Spleen (tissue), 11 donors: Measurements from ENCODE around the gene SMARCAL1. TPM values are rescaled to one million over a fixed set of nuclear protein-coding genes. Genes with fewer than 3 reads are reported as not detected.

Source experiments
- DNase-seq: peaks from one replicate; pipeline ENCODE4 v3.0.0-alpha.2; 2020
- H3K27ac ChIP-seq, 8 donors: fragments of 200-600 bp; sonication (generic) in 7 of 8; 1 replicate in 4 of 8; 2 replicates in 4 of 8; pipeline versions ENCODE4 v1.5.0 to v1.8.0; 2016 to 2021; ENCODE audit warnings: inconsistent platforms in 4 of 8, mild to moderate bottlenecking in 4 of 8, moderate library complexity in 1 of 8
- H3K27me3 ChIP-seq, 7 donors: fragments of 200-600 bp; sonication (generic) in 6 of 7; replicated peaks in 1 of 7; 1 replicate in 4 of 7; 2 replicates in 3 of 7; pipeline versions ENCODE4 v1.5.0 to v1.8.0; 2016 to 2021; ENCODE audit warnings: inconsistent platforms in 3 of 7, mild to moderate bottlenecking in 1 of 7
- H3K36me3 ChIP-seq, 6 donors: fragments of 200-600 bp; sonication (generic) in 5 of 6; 1 replicate in 4 of 6; 2 replicates in 2 of 6; pipeline versions ENCODE4 v1.5.0 to v1.8.0; 2016 to 2021; ENCODE audit warnings: inconsistent platforms in 2 of 6
- H3K4me1 ChIP-seq, 6 donors: fragments of 200-600 bp; sonication (generic) in 5 of 6; 1 replicate in 3 of 6; 2 replicates in 3 of 6; pipeline versions ENCODE4 v1.5.0 to v1.8.0; 2016 to 2021; ENCODE audit warnings: inconsistent platforms in 3 of 6
- H3K4me3 ChIP-seq, 8 donors: fragments of 200-600 bp; sonication (generic) in 7 of 8; 1 replicate in 4 of 8; 2 replicates in 4 of 8; pipeline versions ENCODE4 v1.5.0 to v1.8.0; 2016 to 2021; ENCODE audit warnings: inconsistent platforms in 4 of 8, mild to moderate bottlenecking in 4 of 8, moderate library complexity in 2 of 8
- H3K9me3 ChIP-seq, 8 donors: fragments of 200-600 bp; sonication (generic) in 7 of 8; 1 replicate in 4 of 8; 2 replicates in 4 of 8; pipeline versions ENCODE4 v1.5.0 to v1.8.0; 2016 to 2021; ENCODE audit warnings: inconsistent platforms in 4 of 8
- POLR2A ChIP-seq, 3 donors: fragments of 450-650 bp; IDR thresholded peaks; one replicate each; pipeline ENCODE4 v1.5.1; 2017; ENCODE audit warnings: antibody characterized with exemption in 3 of 3, mild to moderate bottlenecking in 1 of 3
- POLR2AphosphoS5 ChIP-seq, 3 donors: sonication (generic); formaldehyde crosslinking; IDR thresholded peaks; one replicate each; pipeline ENCODE4 v1.5.1; 2017; ENCODE audit warnings: antibody characterized with exemption in 3 of 3
- WGBS, 5 donors: extraction: QIAGEN DNeasy Blood & Tissue Kit in 3 of 5; methylation state at CpG; one replicate each; pipeline versions ENCODE4 v1.1.5 to v1.1.7; 2013 to 2018; 5-methylcytosine and 5-hydroxymethylcytosine counted together
- intact Hi-C: fragments of 100-400 bp; cut with DNase I; formaldehyde crosslinking; loops from one replicate; pipeline ENCODE4 v1.15.0; 2023; ENCODE audit warnings: low total_unique reads
- polyA plus RNA-seq, 3 donors: library from polyadenylated mRNA; stranded (reverse); fragments of 200-250 nt; gene quantifications; one replicate each; pipeline ENCODE4 v1.2.1, GENCODE V29; 2013
- total RNA-seq, 7 donors: library from RNA; depleted of rRNA in 3 of 7; stranded (reverse); fragments of >200 nt in 3 of 7; fragmentation: NEBNext Ultra II Directional in 4 of 7; extraction: Animal tissue kit (Norgen Biotek cat#: 25700) in 4 of 7; gene quantifications; one replicate each; pipeline versions ENCODE4 v1.1.0 to v1.2.1, GENCODE V29; 2016 to 2021
- TF ChIP-seq, protein P1 (sequence below), 11 experiments: fragments of 200-600 bp in 7 of 11; fragments of 450-650 bp in 4 of 11; sonication (generic) in 4 of 11; IDR thresholded peaks in 8 of 11; conservative IDR thresholded peaks in 3 of 11; 1 replicate in 7 of 11; 2 replicates in 4 of 11; pipeline versions ENCODE4 v1.4.0 to v1.8.0; 2016 to 2021; ENCODE audit warnings: antibody characterized with exemption in 11 of 11, inconsistent platforms in 4 of 11, mild to moderate bottlenecking in 1 of 11
- donor health status: healthy with polysubstance abuse.
- donor health status: DM: no; HTN: no; CAD: no; lungs with moderate emphysema.
- donor health status: DM: no; HTN: no; CAD: no.
- donor health status: Bipolar disorder and iron deficiency.
- donor health status: healthy.
- donor health status: DM: no; HTN: no; CAD: no.
- donor health status: DM: yes; HTN: yes; CAD: no.

SMARCAL1 gene
- total and polyA plus RNA-seq, 10 donors, result 7.3 to 34.9 (median 24.6) TPM

DNA sequence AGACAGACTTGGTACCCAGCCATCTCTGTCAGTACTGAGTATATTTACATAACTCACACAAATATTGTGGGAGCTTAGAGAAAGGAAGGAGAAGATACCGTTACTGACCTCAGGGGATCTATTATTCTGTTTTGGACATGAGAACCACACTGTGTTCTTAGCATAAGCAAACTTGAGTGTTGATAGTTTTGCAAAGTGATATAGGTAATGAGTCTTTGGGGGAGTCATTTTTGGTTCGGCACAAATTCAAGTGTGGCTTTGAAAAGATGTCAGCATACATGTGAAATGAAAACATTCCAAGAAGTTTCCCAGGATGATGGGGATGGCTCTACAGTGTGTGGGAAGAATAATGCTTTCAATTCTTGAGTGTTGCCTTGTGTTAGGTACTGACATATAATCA lies 24.1 kb downstream of the SMARCAL1 start:
- WGBS, 5 donors, result 88 to 96% (median 90%) methylated on average over 2 of the region's 2 CpGs
- intact Hi-C loops, result no loop called here
- peaks cover 2 to 100% (median 86%) of the 10 kb centered on the region in 6 donors for H3K36me3 ChIP-seq

DNA sequence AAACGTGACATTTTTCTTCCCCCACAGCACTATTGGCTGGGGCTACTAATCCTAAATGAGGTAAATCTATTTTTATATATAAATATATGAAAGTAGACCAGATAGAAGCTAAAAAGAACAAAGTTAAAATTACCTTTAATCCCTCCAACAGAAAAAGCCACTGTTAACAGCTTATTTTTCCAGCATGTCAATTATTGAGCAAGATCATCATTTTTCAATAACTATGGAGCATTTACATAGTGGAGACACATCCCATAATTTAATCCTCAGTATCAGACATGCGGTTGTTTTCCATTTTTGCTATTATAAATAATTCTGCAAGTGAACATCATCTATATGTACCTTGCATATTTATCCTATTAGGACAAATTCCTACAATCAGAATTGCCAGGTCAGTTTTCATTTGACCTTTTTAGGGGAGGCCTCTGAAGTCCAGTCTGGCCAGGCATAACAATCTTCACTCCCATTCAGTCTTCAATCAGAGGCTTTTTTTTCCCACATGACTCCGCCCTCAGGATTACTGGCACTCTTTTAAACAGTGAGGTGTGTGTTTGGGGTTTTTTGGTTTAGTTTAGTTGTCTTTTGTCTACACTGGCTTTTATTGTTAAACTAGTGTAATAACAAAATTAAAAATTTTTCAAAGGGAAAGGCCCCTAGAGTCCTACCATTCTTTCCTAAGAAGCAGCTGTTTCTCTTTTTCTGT lies 29.2 kb downstream of the SMARCAL1 start:
- intact Hi-C loops, result no loop called here
- WGBS, 5 donors, result 79 to 99% (median 94%) methylated on average over 3 of the region's 3 CpGs
- Histone ChIP-seq H3K4me1 (no peaks in the 10 kb centered on the region), H3K36me3 (peaks cover 2 to 100% (median 61%) of the 10 kb centered on the region in 6 donors), H3K4me3 (no peak overlapping the region), H3K9me3 (no peaks in the 10 kb centered on the region), H3K27ac (no peak overlapping the region), H3K27me3 (no peaks in the 10 kb centered on the region)
- no peak for TF ChIP-seq POLR2A (IDR thresholded peaks at IDR 0.05)
- TF ChIP-seq POLR2AphosphoS5 (IDR thresholded peaks at IDR 0.05), result no peak
- TF ChIP-seq, protein P1, sequence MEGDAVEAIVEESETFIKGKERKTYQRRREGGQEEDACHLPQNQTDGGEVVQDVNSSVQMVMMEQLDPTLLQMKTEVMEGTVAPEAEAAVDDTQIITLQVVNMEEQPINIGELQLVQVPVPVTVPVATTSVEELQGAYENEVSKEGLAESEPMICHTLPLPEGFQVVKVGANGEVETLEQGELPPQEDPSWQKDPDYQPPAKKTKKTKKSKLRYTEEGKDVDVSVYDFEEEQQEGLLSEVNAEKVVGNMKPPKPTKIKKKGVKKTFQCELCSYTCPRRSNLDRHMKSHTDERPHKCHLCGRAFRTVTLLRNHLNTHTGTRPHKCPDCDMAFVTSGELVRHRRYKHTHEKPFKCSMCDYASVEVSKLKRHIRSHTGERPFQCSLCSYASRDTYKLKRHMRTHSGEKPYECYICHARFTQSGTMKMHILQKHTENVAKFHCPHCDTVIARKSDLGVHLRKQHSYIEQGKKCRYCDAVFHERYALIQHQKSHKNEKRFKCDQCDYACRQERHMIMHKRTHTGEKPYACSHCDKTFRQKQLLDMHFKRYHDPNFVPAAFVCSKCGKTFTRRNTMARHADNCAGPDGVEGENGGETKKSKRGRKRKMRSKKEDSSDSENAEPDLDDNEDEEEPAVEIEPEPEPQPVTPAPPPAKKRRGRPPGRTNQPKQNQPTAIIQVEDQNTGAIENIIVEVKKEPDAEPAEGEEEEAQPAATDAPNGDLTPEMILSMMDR (IDR thresholded peaks at IDR 0.05 in 8 of 11, conservative IDR thresholded peaks at IDR 0.05 in 3 of 11), result no peak
- DNase-seq, result no peak

More for the DNA sequence above, 24.1 kb downstream of the SMARCAL1 start:
- Histone ChIP-seq H3K9me3 (no peaks in the 10 kb centered on the region), H3K4me1 (no peaks in the 10 kb centered on the region), H3K4me3 (no peak overlapping the region), H3K27ac (no peak overlapping the region), H3K27me3 (no peaks in the 10 kb centered on the region)
- DNase-seq, result no peak
- TF ChIP-seq, protein P1 (IDR thresholded peaks at IDR 0.05 in 8 of 11, conservative IDR thresholded peaks at IDR 0.05 in 3 of 11), result no peak
- TF ChIP-seq POLR2A (IDR thresholded peaks at IDR 0.05) (no peak), POLR2AphosphoS5 (IDR thresholded peaks at IDR 0.05) (no peak)

DNA sequence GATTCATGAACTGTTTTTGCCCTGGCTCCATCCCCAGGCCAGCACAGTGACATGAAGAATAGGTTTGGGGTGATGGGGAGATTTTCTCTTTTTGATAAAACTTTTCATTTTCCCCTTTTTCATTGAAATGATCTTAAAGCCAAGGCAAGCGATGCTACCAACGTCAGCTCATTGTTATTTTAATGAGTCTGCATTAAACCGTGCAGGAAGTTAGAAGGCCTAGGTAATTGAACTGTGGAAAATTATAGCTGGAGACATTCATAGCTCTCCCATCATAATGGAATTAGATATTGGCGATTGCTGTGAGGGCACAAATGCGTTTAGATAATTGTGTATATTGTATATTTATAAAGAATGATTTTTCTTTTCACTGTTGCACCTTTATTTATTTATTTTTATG lies 33.2 kb downstream of the SMARCAL1 start:
- intact Hi-C loops, result no loop called here
- no peak for TF ChIP-seq POLR2AphosphoS5 (IDR thresholded peaks at IDR 0.05)
- no peak for TF ChIP-seq POLR2A (IDR thresholded peaks at IDR 0.05)
- 91 to 93% (median 92%) methylated on average over 5 of the region's 5 CpGs for WGBS, 5 donors
- no peak overlapping the region for H3K4me3 ChIP-seq
- no peak for DNase-seq
- peaks cover 5 to 100% (median 67%) of the 10 kb centered on the region in 6 donors for H3K36me3 ChIP-seq
- H3K27ac ChIP-seq, result no peak overlapping the region
- H3K4me1 ChIP-seq, result no peaks in the 10 kb centered on the region
- no peaks in the 10 kb centered on the region for H3K27me3 ChIP-seq
- H3K9me3 ChIP-seq, result peaks cover 0 to 11% (median 6%) of the 10 kb centered on the region in 8 donors

DNA sequence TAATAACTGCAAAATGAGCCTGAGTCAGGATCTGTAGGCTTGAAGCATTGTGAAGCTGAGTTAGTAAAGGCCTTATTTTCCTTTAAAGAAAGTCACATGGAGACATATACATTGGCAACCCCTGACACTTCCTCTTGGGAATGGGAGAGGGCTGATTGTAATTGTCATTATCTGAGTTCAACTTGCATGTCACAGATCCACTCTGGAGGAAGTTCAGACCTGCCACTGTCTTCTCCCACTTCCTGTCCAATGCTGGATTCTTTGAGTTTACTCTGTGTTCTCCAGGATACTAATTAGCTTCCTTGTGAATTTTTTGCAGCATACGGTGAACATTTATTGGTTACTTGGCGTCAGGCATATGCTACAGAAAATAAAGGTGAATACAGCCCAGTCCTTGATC lies 34.1 kb downstream of the SMARCAL1 start:
- no peak for DNase-seq
- Histone ChIP-seq H3K4me1 (no peaks in the 10 kb centered on the region), H3K36me3 (peaks cover 5 to 100% (median 73%) of the 10 kb centered on the region in 6 donors), H3K27me3 (no peaks in the 10 kb centered on the region), H3K27ac (no peak overlapping the region), H3K4me3 (no peak overlapping the region), H3K9me3 (peaks cover 0 to 11% (median 6%) of the 10 kb centered on the region in 8 donors)
- WGBS, 5 donors, result 84 to 97% (median 94%) methylated on average over 2 of the region's 2 CpGs
- TF ChIP-seq, protein P1 (IDR thresholded peaks at IDR 0.05 in 8 of 11, conservative IDR thresholded peaks at IDR 0.05 in 3 of 11), result no peak
- TF ChIP-seq POLR2A (IDR thresholded peaks at IDR 0.05), result no peak
- TF ChIP-seq POLR2AphosphoS5 (IDR thresholded peaks at IDR 0.05), result no peak
- intact Hi-C loops, result no loop called here
